ENCODE measurements around the gene TTC24.
"Not testable (repeated sequence)": the region's sequence is repeated elsewhere in the genome, so short reads cannot be mapped to it uniquely, and the experiment has no call there.

The TTC24 gene

GRCh38 chr1:156549831-156550230 lies 29.7 kb upstream of the TTC24 start:
- H3K4me3 Mint-ChIP-seq: no peak overlapping the region
- H3K4me1 Mint-ChIP-seq (ENCODE audit: low read depth): peaks cover 14% of the 10 kb centered on the region
- H3K9me3 Mint-ChIP-seq: no peaks in the 10 kb centered on the region
- no peaks in the 10 kb centered on the region for H3K27me3 Mint-ChIP-seq
- H3K36me3 Mint-ChIP-seq (ENCODE audit: low read depth): no peaks in the 10 kb centered on the region
- H3K27ac Mint-ChIP-seq: no peak overlapping the region

- Mint-ChIP-seq H3K4me3 (no peak overlapping the region), H3K27me3 (no peaks in the 10 kb centered on the region), H3K4me1 (ENCODE audit: low read depth) (peaks cover 14% of the 10 kb centered on the region), H3K9me3 (no peaks in the 10 kb centered on the region), H3K36me3 (ENCODE audit: low read depth) (no peaks in the 10 kb centered on the region), H3K27ac (no peak overlapping the region)
Measured at GRCh38 chr1:156550346-156550745, 29.2 kb upstream of the TTC24 start.

GRCh38 chr1:156551066-156551643 lies 28.4 kb upstream of the TTC24 start:
- no peaks in the 10 kb centered on the region for H3K36me3 Mint-ChIP-seq (ENCODE audit: low read depth)
- H3K9me3 Mint-ChIP-seq: no peaks in the 10 kb centered on the region
- no peak overlapping the region for H3K27ac Mint-ChIP-seq
- no peaks in the 10 kb centered on the region for H3K27me3 Mint-ChIP-seq
- peaks cover 14% of the 10 kb centered on the region for H3K4me1 Mint-ChIP-seq (ENCODE audit: low read depth)
- H3K4me3 Mint-ChIP-seq: no peak overlapping the region

- Mint-ChIP-seq H3K4me1 (ENCODE audit: low read depth) (peaks cover 14% of the 10 kb centered on the region), H3K27me3 (no peaks in the 10 kb centered on the region), H3K9me3 (no peaks in the 10 kb centered on the region), H3K36me3 (ENCODE audit: low read depth) (no peaks in the 10 kb centered on the region), H3K4me3 (no peak overlapping the region), H3K27ac (no peak overlapping the region)
Measured at GRCh38 chr1:156551869-156552268, 27.7 kb upstream of the TTC24 start.

GRCh38 chr1:156552518-156552917 lies 27.0 kb upstream of the TTC24 start:
- Mint-ChIP-seq H3K4me1 (ENCODE audit: low read depth) (peaks cover 14% of the 10 kb centered on the region), H3K27me3 (no peaks in the 10 kb centered on the region), H3K36me3 (ENCODE audit: low read depth) (no peaks in the 10 kb centered on the region), H3K9me3 (no peaks in the 10 kb centered on the region), H3K4me3 (no peak overlapping the region), H3K27ac (no peak overlapping the region)

- H3K27me3 Mint-ChIP-seq; H3K27ac Mint-ChIP-seq; H3K9me3 Mint-ChIP-seq; H3K4me3 Mint-ChIP-seq; H3K36me3 Mint-ChIP-seq (ENCODE audit: low read depth): not testable (repeated sequence)
- peaks cover 14% of the 10 kb centered on the region for H3K4me1 Mint-ChIP-seq (ENCODE audit: low read depth)
Measured at GRCh38 chr1:156552937-156553336, 26.6 kb upstream of the TTC24 start.

GRCh38 chr1:156553860-156554485 lies 25.6 kb upstream of the TTC24 start:
- H3K4me1 Mint-ChIP-seq (ENCODE audit: low read depth): peaks cover 14% of the 10 kb centered on the region
- no peaks in the 10 kb centered on the region for H3K9me3 Mint-ChIP-seq
- H3K4me3 Mint-ChIP-seq: no peak overlapping the region
- H3K27ac Mint-ChIP-seq: no peak overlapping the region
- H3K27me3 Mint-ChIP-seq: no peaks in the 10 kb centered on the region
- no peaks in the 10 kb centered on the region for H3K36me3 Mint-ChIP-seq (ENCODE audit: low read depth)

- H3K4me3 Mint-ChIP-seq: no peak overlapping the region
- peaks cover 14% of the 10 kb centered on the region for H3K4me1 Mint-ChIP-seq (ENCODE audit: low read depth)
- H3K36me3 Mint-ChIP-seq (ENCODE audit: low read depth): no peaks in the 10 kb centered on the region
- no peak overlapping the region for H3K27ac Mint-ChIP-seq
- no peaks in the 10 kb centered on the region for H3K9me3 Mint-ChIP-seq
- H3K27me3 Mint-ChIP-seq: no peaks in the 10 kb centered on the region
Measured at GRCh38 chr1:156554971-156555370, 24.6 kb upstream of the TTC24 start.

- Mint-ChIP-seq H3K4me1 (ENCODE audit: low read depth) (peaks cover 14% of the 10 kb centered on the region), H3K36me3 (ENCODE audit: low read depth) (no peaks in the 10 kb centered on the region), H3K27me3 (no peaks in the 10 kb centered on the region), H3K27ac (no peak overlapping the region), H3K9me3 (no peaks in the 10 kb centered on the region), H3K4me3 (no peak overlapping the region)
Measured at GRCh38 chr1:156555715-156556114, 23.8 kb upstream of the TTC24 start.

GRCh38 chr1:156556354-156556753 lies 23.2 kb upstream of the TTC24 start:
- no peaks in the 10 kb centered on the region for H3K36me3 Mint-ChIP-seq (ENCODE audit: low read depth)
- no peak overlapping the region for H3K27ac Mint-ChIP-seq
- peaks cover 12% of the 10 kb centered on the region for H3K4me1 Mint-ChIP-seq (ENCODE audit: low read depth)
- no peak overlapping the region for H3K4me3 Mint-ChIP-seq
- H3K9me3 Mint-ChIP-seq: no peaks in the 10 kb centered on the region
- H3K27me3 Mint-ChIP-seq: no peaks in the 10 kb centered on the region

GRCh38 chr1:156559086-156559796 lies 20.3 kb upstream of the TTC24 start:
- H3K4me1 Mint-ChIP-seq (ENCODE audit: low read depth): no peaks in the 10 kb centered on the region
- H3K4me3 Mint-ChIP-seq: no peak overlapping the region
- H3K36me3 Mint-ChIP-seq (ENCODE audit: low read depth): no peaks in the 10 kb centered on the region
- H3K27ac Mint-ChIP-seq: no peak overlapping the region
- no peaks in the 10 kb centered on the region for H3K9me3 Mint-ChIP-seq
- no peaks in the 10 kb centered on the region for H3K27me3 Mint-ChIP-seq

- Mint-ChIP-seq H3K27me3 (no peaks in the 10 kb centered on the region), H3K9me3 (no peaks in the 10 kb centered on the region), H3K27ac (no peak overlapping the region), H3K4me1 (ENCODE audit: low read depth) (no peaks in the 10 kb centered on the region), H3K4me3 (no peak overlapping the region), H3K36me3 (ENCODE audit: low read depth) (no peaks in the 10 kb centered on the region)
Measured at GRCh38 chr1:156559797-156560385, 19.6 kb upstream of the TTC24 start.

- H3K4me3 Mint-ChIP-seq: no peak overlapping the region
- no peaks in the 10 kb centered on the region for H3K9me3 Mint-ChIP-seq
- H3K36me3 Mint-ChIP-seq (ENCODE audit: low read depth): no peaks in the 10 kb centered on the region
- H3K4me1 Mint-ChIP-seq (ENCODE audit: low read depth): no peaks in the 10 kb centered on the region
- H3K27ac Mint-ChIP-seq: no peak overlapping the region
- no peaks in the 10 kb centered on the region for H3K27me3 Mint-ChIP-seq
Measured at GRCh38 chr1:156560585-156561163, 18.8 kb upstream of the TTC24 start.

- Mint-ChIP-seq H3K36me3 (ENCODE audit: low read depth) (no peaks in the 10 kb centered on the region), H3K9me3 (no peaks in the 10 kb centered on the region), H3K4me3 (no peak overlapping the region), H3K4me1 (ENCODE audit: low read depth) (no peaks in the 10 kb centered on the region), H3K27me3 (no peaks in the 10 kb centered on the region), H3K27ac (no peak overlapping the region)
Measured at GRCh38 chr1:156565519-156565918, 14.0 kb upstream of the TTC24 start.

- Mint-ChIP-seq H3K4me1 (ENCODE audit: low read depth) (peaks cover 9% of the 10 kb centered on the region), H3K27ac (no peak overlapping the region), H3K36me3 (ENCODE audit: low read depth) (no peaks in the 10 kb centered on the region), H3K9me3 (no peaks in the 10 kb centered on the region), H3K27me3 (peaks cover 6% of the 10 kb centered on the region), H3K4me3 (no peak overlapping the region)
Measured at GRCh38 chr1:156566436-156566835, 13.1 kb upstream of the TTC24 start.
